Lung microvascular endothelial cell (primary cell): ENCODE results near the gene DIPK1B. TPM values are rescaled to one million over a fixed set of nuclear protein-coding genes. Genes with fewer than 3 reads are reported as not detected.
A peak's percentile ranks its signal among the peaks of the same experiment; 100 is the strongest.

Experiments
- DNase-seq, 2 donors: peaks; one replicate each; pipeline versions ENCODE4 v3.0.0 to v3.0.0-alpha.2; 2010; ENCODE audit warnings: low read depth in 2 of 2
- total RNA-seq: library from RNA; depleted of rRNA; stranded (reverse); fragments of >200 nt; gene quantifications from 2 replicates; pipeline ENCODE4 v1.2.1, GENCODE V29; 2014

DIPK1B gene
- total RNA-seq, 1 donor from 2014 or later = 64.7 TPM

DNA sequence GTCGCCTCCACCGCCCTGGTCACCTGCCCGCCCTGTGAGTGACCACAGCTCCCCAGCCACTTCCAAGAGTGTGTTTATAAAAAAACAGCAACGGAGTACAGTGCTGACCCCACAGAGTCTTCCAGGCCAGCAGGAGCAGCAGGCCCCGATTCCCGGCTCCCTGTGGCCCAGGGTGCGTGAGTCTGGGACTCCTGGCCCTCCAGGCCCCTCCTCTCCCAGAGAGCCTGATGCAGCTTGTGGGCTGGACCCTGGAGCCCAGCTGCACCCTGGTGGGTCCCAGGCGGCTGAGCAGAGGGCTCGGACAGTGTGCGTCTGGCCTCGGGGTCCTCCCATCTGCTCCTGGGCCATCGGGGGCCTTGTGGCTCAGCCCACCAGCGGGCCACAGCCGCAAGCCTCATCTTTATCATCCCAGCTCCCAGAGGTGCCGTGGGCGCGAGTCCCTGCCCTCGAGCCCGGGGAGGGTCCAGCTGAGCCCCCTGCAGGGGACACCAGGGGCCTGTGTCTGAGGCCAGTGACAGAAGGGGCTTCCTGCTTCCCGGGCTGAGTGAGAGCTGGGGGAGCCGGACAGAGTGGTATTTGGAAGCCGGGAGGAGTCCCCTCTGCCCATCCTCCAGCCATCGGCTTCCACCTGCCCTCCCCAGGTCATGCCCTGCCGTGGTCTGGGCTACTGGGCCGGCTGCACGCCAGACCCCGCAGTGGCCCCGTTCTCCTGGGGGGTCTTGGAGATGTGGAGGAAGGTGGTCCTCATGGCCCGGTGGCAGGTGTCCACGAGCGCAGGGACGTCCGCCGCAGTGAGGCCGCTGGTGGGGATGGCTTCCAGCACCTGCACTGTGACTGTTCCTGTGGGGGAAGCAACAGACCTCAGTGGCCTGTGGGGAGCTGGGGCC, 39.0 kb upstream of the DIPK1B start:
- peak; percentile 76 to 82 for DNase-seq

DNA sequence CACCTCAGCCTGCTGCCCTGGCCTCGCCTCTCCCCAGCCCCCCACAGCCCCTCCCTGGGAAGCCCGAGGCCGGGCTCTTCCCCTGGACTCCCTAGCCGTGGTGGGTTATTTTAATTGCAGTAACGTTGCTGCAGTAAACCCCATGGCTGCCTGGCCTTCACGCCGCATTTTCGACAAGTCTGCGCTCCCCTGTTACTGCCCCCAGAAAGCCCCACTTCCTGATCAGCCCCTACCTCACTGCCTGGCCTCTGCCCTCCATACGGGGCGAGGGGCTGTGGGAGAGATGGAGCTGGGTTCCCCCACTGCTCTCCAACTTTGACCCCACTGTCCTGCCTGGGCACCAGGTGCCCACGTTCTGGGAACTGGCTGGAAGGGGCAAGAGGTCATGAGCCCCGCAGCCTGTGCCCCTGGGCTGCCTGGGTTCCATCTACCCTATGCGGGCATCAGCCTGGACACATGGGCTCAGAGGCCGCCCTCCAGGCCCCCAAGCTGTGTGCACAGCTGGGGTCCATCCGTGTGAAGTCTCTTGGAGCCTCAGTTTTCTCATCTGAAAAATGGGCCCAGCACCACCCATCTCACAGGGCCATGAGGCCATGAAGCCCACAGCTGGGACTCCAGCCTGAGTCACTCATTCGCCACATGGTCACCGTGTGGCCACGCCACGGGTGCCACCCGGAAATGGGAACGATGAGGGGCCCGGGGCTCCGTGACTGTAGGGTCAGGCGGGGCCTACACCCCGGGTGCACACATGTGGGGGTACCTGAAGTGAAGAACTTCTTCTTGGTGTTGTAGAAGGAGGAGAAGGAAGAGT, 38.2 kb upstream of the DIPK1B start:
- DNase-seq = peak; percentile 90 to 92

DNA sequence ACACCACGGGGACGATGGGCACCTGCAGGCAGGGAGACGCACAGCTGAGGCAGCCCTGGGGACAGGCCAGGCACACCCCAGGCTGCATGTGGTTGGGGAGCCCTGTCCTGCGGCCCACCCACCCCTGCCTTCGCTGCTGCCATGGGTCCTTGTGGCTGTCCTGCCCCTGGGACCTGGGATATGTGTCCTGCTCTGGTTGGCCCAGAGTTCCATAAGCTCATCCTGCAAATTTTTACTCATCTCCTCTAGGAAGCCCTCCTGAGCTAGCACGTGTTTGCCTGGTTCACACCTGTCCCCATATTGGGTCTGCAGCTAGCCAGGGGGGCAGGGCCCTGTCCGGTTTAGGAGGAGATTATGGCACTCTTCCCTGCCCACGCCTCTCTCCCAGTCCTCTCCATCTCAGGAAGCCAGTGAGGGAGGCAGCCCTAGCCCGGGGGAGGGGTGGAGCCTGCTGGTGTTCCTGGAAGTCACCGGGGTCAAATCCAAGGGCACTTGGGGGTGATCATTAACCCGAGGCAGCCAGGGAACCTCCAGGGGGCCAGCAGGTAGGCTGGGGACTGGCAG, 37.5 kb upstream of the DIPK1B start:
- peak; percentile 92 to 95 for DNase-seq

DNA sequence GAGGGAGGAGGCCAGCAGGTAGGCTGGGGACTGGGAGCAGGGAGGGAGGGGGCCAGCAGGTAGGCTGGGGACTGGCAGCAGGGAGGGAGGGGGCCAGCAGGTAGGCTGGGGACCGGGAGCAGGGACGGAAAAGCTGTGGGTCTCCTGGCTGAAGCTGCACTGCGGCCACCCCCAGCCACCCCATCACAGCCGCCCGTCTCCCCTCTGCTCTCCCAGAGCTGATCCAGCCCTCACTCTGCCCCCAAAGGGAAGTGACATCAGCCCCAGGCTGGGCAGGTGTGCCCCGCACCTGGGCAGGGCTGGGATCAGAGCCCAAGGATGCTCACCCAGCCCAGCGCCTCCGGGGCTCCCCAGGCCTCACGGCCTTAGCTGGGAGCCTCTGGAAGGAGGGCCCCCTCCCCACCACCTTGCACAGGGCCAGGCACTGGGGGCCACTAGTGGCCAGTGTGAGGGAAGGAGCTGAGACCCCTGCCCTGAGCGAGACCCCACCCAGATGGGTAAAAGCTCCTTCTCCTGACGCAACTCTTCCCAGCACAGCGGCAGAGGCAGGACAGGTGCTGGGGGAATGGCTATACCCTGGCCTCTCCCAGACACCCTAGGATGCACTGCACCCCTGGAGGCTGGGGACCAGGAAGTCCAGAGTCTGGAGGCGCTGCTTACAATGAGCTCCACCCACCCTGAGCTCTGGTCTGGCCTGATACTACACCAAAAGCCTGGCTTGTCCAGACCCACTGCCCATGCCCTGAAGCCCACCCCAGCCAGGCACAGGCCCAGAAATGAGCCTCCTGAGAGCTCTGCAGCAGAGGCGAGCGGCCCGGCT, 36.7 kb upstream of the DIPK1B start:
- DNase-seq = peak; percentile 60 to 82

DNA sequence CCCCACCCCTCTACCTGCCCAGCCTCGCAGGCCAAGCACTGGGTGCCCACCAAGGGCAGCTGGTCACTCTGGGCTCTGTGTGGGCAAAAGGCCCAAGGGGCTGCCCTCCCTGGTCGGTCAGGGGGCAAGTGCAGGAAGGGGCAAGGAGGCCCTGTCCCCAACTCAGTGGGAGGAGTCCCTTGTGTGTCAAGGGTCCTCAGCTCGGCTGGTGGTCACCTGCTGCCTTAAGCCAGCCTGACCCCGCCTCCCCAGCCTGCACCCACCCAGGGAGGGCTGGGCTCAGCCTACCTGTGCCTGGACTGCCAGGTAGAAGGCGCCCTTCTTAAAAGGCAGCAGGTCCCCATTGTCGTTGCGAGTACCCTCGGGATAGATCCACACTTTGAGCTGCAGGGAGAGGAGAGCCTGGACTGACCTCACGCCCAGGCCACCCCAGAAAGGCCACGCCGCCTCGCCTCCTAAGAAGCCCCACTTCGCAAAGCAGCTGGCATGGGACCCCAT, 36.0 kb upstream of the DIPK1B start:
- peak in 1 of 2 donors; percentile 54 for DNase-seq

DNA sequence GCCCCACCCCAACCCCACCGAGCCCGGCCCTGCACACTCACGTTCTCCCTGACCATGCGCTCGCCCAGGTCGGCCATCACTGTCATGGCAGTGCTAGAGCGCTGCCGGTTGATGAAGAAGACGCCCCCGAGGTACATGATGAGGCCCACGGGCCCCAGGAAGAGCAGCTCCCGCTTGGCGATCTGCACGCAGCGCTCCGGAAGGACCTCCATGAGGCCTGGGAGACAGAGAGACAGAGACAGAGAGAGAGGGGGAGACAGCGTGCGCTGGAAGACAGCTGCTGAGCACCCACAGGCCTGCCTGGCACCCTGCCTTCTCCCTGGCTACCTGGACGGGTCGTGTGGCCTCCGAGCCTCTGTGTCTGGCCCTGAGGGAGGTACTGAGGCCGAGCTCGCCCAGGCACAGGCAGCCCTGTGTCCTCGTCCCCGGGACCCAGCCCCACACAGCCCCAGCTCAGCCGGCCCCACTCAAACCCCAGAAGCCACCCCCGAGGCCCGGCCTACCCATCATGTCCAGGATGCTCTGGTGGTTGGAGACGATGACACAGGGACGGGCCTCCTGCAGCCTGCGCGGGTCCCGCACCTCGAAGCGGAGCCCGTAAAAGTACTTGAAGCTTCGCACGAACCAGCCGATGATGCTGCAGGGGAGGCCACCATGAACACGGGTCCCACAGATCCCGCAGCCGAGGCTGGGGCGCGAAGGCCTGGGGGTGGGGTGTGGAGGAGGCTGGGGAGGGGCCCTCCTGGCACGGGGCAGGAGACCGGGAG, 35.3 kb upstream of the DIPK1B start:
- no peak for DNase-seq

DNA sequence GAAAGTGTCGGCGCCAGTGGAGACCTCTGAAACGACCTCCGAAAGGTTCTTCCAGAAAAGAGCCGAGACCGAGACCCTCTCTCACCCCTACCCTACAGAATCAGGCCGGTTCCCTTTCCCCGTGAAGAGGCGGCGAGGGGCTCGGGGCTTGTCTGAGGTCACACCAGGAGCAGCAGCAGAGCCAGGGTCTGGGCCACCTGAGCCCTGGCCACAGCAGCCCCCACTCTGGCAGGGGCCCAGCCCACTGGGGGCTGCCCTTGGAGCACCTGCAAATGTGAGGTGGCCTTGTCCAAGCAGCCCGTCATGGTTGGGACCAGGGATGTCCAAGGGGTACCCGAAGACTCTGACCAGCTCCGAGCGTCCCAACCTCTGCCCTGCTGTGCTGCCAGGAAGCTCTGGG, 34.3 kb upstream of the DIPK1B start:
- no peak for DNase-seq

DNA sequence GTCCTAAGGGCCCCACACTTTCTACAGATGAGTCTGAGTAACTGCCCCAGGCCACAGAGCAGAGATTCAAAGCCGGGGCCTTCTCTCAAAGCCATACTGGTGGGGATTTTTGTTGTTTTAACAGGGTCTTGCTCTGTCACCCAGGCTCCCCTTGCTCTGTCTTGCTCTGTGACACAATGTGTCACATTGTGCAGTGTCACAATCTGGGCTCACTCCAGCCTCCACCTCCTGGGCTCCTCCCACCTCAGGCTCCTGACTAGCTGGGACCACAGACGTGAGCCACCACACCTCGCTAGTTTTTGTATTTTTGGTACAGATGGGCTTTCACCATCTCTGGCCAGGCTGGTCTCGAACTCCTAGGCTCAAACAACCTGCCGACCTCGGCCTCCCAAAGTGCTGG, 33.7 kb upstream of the DIPK1B start:
- DNase-seq = no peak

DNA sequence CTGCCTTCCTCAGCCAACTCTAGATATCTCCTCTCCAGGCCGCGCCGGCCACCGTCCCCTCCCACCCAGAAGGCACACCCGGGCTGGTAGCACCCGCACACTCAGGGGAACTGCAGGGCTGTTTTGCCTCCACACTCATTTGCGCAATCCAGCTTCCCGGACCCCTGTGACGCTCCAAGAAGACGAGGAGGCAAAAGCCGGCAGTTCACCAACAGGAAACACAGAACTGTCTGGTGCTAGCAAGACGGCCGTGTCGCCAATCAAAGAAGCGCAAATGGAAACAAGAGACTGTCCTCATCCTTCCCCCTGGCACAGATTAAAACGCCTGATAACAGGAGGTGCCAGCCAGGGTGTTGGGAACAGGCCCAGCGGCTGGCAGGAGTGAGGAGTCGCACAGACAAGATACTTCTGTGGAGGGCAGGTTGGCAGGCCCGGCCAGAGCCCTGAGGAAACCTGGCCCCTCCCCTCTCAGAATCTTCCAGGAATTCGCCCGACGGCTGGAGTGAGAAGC, 32.9 kb upstream of the DIPK1B start:
- DNase-seq = no peak

DNA sequence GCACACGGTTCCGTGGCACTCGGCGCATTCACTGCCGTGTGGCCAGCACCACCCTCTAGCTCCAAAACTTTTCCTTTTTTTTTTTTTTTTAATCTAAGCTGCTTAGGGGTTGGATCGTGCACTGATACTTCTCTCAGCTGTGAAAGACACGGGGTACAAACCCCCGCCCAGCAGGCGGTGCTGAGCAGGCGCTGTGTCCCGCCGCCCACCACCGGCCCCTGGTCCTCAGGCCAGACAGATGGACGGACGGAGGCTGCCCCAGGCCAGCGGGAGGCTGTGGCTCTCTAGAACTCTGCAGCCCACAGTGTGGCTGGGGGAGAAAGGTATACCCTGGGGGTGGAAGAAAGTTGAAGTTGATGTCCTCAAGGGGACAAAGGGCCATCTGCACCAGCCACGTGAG, 31.3 kb upstream of the DIPK1B start:
- DNase-seq = no peak

DNA sequence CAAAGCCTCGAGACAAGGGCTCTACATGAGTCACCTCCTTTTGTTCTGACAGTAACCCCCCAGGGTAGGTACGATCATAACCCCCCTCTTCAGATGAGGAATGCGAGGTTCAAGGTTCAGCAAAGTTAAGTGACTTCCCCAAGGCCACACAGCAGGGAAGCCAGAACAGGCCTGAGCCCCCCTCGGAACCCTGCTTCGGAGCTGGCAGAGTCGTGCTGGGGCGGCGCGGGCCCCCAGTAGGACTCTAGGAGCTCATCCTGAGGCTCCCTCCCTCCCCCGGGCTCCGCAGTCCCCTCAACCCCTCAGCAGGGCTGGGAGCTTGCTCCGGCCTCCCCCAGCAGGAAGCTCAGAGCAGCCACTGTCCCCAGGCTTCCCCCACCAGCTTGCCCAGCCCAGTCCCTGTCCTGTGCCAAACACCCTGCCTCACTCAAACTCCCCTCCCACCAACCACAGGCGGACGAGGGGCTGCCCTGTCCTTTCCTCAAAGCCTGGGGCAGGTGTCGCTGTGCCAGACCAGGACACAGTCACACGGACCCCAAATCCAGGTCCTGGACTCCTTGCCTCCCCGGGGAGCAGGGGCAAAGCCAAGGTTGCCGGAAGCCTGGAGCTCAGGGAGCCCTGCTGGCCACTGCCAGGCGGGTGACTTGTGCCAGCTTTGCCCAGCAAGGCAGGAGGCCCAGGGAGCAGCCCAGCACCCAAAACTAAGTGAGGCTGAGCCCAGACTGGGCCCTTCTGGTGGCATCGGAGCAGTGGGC, 30.2 kb upstream of the DIPK1B start:
- DNase-seq = no peak

DNA sequence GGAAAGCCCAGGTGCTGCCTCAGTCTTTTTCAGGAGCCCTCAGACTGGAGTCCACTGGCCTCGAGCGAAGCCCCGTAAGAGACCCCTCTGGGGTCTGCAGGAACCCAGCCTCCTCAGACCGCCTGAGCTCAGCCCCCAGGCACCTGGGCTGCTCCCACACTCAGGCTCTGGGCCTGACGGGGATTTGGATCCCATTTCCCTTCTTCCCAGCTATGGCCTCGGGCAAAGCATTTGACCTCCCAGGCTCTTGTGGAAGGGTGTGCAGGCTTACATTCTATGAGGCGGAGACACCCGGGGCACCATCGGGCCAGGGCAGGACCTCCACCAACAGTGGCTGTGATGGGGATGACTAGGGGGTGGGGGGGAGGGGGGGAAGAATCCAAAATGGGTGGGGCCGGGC, 29.7 kb upstream of the DIPK1B start:
- no peak for DNase-seq

DNA sequence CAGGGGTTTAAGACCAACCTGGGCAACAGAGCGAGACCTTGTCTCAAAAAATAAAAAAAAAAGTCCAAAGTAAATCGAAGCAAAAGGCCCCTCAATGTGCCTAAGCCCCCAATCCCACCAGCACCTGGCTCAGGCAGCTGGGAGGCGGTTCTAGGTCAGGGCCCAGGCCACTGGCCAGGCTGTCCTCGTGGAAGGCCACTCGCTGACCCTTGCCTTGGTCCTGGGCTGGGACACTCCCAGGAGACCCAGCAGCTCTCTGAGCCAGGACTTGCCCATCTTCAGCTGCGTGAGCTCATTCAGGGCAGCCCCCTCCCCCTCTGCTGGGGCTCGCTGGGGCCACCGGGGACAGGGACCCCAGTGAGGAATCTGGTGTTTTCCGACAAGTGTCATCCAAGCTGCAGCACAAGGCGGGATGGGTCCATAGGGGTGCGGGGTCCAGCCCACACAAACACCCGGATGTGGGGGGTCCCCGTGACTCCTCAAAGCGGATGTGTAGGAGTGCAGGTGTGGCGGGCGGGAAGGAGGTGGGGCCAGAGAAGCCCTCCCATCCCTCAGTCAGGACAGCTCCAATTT, 29.1 kb upstream of the DIPK1B start:
- no peak for DNase-seq

DNA sequence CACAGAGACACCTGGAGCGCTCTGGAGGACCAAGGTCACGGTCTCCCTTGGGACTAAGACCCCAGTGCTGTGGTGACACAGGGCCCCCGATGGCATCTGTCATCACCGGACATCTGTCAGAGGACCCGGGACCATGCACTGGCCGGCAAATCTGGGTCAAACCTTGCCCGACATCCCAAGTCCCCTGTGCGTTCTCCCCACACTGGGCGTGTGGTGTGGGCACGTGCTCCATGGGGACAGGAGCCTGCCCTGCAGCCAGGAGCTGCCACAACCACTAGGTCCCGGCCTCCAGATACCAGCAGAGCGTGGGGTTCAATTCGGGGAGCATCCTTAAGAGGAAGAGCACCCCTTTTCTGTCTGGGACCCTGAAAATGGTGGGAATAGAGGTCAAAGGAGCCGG, 28.6 kb upstream of the DIPK1B start:
- DNase-seq = no peak

DNA sequence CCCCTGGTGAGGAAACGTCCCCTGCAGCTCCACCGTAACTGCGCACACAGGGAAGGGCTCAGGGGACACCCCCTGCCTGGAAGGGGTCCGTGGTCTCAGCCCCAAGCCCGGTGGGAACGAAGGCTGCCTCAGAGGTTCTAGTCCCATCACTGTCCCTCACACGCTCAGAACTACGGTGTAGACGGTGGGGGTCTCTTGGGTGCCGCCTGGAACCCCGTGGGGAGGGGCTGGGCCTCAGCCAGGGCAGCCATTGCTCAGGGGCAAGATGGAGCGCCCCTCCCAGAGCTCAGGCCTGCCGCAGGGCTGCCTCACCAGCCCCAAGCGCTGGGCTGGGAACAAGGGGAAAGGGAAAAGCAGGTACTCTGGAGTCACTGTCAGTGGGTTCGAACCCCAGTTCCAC, 28.0 kb upstream of the DIPK1B start:
- no peak for DNase-seq

DNA sequence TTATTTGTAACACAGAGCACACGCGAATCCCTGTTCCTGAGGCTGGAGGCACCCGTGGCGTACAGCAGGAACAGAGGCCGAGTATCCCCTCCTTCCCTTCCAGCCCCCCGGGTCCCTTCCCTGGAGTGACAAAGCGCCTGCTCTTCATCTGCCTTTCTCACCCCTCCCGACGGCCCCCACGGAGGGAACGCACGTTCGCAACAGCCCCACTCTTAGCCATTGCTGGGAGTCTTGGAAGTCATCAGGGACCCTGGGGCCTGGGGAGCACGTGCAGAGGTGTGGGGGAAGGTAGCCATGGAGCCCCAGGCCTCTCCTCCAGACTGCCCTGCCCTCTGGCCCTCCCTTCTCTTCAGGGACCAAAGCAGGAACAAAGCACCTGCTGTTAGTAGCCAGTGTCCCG, 27.6 kb upstream of the DIPK1B start:
- no peak for DNase-seq

DNA sequence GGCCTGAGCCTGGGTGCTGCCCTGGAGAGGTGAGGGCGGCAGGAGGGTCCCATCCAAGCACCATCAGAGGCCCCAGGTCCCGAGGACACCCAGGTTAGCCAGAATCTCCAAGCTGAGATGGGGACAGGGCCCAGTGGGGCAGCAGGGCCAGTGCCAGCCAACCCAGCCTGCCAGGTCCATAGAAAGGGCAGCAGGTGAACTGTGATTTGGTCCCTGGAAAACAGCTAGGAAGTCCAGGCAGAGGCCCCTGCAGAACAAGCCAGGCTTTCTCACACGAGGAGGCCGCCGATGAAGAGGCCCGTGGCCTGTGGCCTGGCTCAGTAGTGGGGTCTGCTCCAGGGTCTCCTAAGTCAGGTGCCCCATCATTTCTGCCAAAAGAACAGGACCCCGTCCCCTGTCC, 27.2 kb upstream of the DIPK1B start:
- DNase-seq = no peak

DNA sequence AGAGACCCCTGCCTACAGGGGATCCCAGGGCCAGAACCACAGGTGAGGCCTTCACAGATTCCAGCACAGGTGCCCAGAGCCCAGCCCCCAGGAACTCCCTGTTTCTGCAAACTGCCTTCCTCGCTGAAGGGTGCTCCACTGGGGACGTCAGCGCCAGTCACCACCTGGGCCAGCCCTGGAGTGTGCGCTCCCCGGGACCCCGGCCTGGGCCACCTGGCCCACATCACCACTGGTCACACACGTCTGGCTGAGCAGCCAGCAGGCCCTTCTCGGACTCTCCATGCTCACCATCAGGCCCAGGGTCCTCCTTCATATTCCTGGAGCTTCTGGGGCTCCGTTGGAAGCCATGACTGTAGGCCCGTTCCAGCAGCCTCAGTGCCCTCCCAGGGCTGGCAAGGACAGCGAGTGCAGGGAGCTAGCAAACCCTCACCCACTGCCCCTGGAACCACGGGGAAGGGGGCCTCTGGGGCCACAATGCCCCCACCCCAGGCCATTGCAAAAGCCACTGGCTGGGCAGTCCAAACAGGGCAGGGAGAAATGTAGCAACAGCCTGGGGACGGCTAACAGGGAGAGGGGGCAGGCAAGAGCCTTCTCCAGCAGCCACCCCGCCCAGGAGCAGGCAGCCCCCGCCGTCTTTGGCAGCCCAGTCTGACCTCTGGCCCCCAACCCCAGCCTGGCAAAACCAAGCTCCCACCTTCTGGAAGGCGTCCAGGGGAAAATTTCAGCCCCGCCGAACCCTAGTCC, 26.4 kb upstream of the DIPK1B start:
- DNase-seq = peak in 1 of 2 donors; percentile 28

DNA sequence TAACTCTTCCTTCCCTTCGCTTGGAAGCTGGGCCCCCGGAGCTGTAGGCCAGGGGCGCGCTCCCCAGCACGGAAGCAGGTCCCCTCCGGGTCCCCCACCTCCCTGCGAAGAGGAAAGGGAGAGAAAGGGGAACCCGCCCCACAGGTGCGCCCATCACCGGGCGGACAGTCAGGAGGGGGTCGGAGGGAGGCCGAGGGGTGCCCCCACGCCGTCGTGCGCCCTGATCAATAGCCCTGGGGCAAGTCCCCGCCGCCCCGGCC, 25.9 kb upstream of the DIPK1B start:
- DNase-seq = no peak
